A375 (cell line): Measurements from ENCODE around the gene NNT. TPM values are rescaled to one million over a fixed set of nuclear protein-coding genes. Genes with fewer than 3 reads are reported as not detected.

Experiments
- total RNA-seq: library from RNA; depleted of rRNA; stranded (reverse); fragments of >200 nt; shearing (Covaris generic); gene quantifications from 2 replicates; pipeline ENCODE4 v1.2.3, GENCODE V29; 2014; rRNA removed

The NNT gene
- total RNA-seq: 35.2 and 38.3 TPM in 2 replicates

GRCh38 chr5:43602461-43603343 is at the start of gene NNT:
NNT (plus strand) TSS chr5:43603180; CDS start chr5:43609196, 6,016 bp downstream.

DNA sequence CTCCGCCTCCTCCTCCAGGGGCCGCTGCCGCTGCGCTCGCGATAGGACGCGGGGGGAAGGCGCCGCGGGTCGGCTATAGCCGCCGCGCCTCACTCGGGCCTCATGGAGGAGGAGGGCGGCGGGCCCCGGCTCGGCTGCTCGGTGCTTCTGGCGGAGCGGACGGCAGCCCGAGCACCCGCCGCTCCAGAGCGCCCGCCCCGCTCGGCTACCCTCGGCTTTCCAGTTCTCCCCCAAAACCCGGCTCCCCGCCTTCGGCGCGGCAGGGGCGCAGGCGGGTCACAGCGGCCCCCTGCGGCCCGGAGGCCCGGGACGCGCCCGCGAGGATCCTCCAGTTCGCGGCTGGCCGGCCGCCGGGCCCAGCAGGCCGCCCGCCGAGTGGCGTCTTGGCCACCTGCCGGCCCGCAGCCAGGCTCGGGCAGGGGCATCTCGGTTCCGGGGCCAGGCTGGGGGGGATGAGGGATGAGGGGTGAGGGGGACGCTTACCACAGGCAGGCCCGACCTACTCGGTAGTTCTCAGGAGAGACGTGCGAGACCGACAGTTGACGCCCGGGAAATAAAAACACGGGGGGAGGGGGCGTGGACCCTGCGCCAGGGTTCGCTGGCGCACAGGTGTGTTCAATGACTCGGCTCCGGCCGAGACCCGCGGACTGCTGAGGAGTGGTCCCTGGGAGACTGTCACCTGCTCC is 46.0 kb upstream of the NNT start, which contains the start of gene PAIP1:
Gene PAIP1 (minus strand): TSS at position 221 of the 686 bp plus-strand sequence. CDS start 231 bp downstream, outside the sequence.

Other genes with a start within 250 kb of the NNT start
- gene CCL28, start 190.8 kb upstream of the NNT start, total RNA-seq: 11.1 and 12.3 TPM in 2 replicates
- 6.2 and 6.7 TPM in 2 replicates for gene TMEM267, start 119.3 kb upstream of the NNT start, total RNA-seq
- gene C5orf34, start 88.0 kb upstream of the NNT start, total RNA-seq: 7.1 and 8.7 TPM in 2 replicates
- gene PAIP1, start 46.1 kb upstream of the NNT start, total RNA-seq: 83.7 and 90.4 TPM in 2 replicates